Measurements from ENCODE around the gene MT1H.
"Not testable (repeated sequence)": the region's sequence is repeated elsewhere in the genome, so short reads cannot be mapped to it uniquely, and the experiment has no call there.

The MT1H gene

GRCh38 chr16:56669840-56670619 is 416 bp downstream of the MT1H start:
- TF ChIP-seq CTCF (conservative IDR thresholded peaks at IDR 0.05; ENCODE audit: low read depth, low read length): no peak
- H3K4me3 ChIP-seq (ENCODE audit: low read length): no peak overlapping the region

GRCh38 chr16:56670620-56670934 is 963 bp downstream of the MT1H start:
- DNase-seq (ENCODE audit: low read depth): no peak
- no peak for TF ChIP-seq CTCF (conservative IDR thresholded peaks at IDR 0.05; ENCODE audit: low read depth, low read length)
- no peak overlapping the region for H3K4me3 ChIP-seq (ENCODE audit: low read length)

More at GRCh38 chr16:56669840-56670619, 416 bp downstream of the MT1H start:
- DNase-seq (ENCODE audit: low read depth): no peak

GRCh38 chr16:56671691-56672090 is 2.1 kb downstream of the MT1H start:
- not testable (repeated sequence) for H3K4me3 ChIP-seq (ENCODE audit: low read length); DNase-seq (ENCODE audit: low read depth)

GRCh38 chr16:56672171-56672570 is 2.6 kb downstream of the MT1H start:
- DNase-seq (ENCODE audit: low read depth); H3K4me3 ChIP-seq (ENCODE audit: low read length): not testable (repeated sequence)

GRCh38 chr16:56672761-56673536 is 3.3 kb downstream of the MT1H start:
- no peak overlapping the region for H3K4me3 ChIP-seq (ENCODE audit: low read length)
- TF ChIP-seq CTCF (conservative IDR thresholded peaks at IDR 0.05; ENCODE audit: low read depth, low read length): no peak
- DNase-seq (ENCODE audit: low read depth): no peak

- DNase-seq (ENCODE audit: low read depth): no peak
These were observed 4.3 kb downstream of the MT1H start for GRCh38 chr16:56673921-56674320.

GRCh38 chr16:56674570-56674969 is 5.0 kb downstream of the MT1H start:
- DNase-seq (ENCODE audit: low read depth); H3K4me3 ChIP-seq (ENCODE audit: low read length): not testable (repeated sequence)

More at GRCh38 chr16:56673921-56674320, 4.3 kb downstream of the MT1H start:
- no peak overlapping the region for H3K4me3 ChIP-seq (ENCODE audit: low read length)
- peak; percentile 72 for TF ChIP-seq CTCF (conservative IDR thresholded peaks at IDR 0.05; ENCODE audit: low read depth, low read length)

- no peak for TF ChIP-seq CTCF (conservative IDR thresholded peaks at IDR 0.05; ENCODE audit: low read depth, low read length)
- DNase-seq (ENCODE audit: low read depth): no peak
- peak overlapping the region; percentile 24 for H3K4me3 ChIP-seq (ENCODE audit: low read length)
These were observed 6.1 kb downstream of the MT1H start for GRCh38 chr16:56675685-56676210.

Data from retinal pigment epithelial cell (primary cell).